ENCODE results near the gene RELN. TPM values are rescaled to one million over a fixed set of nuclear protein-coding genes. Genes with fewer than 3 reads are reported as not detected.

RELN gene
- total RNA-seq, 1 experiment from 2014 or later, result 0.02 TPM

GRCh38 chr7:103711413-103711812, 278.0 kb downstream of the RELN start:
- Histone ChIP-seq H3K27me3 (ENCODE audit: insufficient read depth, low read length) (no peaks in the 10 kb centered on the region), H4K91ac (ENCODE audit: insufficient read length, low read depth, low read length) (no peak overlapping the region), H3K9ac (ENCODE audit: extremely low read depth, insufficient read length, low read length) (no peak overlapping the region), H2BK120ac (ENCODE audit: low read depth, low read length, poor library complexity, severe bottlenecking) (no peak overlapping the region), H3K27ac (ENCODE audit: insufficient read length, low read depth, low read length) (no peak overlapping the region), H3K4ac (ENCODE audit: low read depth, low read length) (no peak overlapping the region), H3K79me1 (ENCODE audit: insufficient read depth, low read depth, low read length, poor library complexity, severe bottlenecking) (no peaks in the 10 kb centered on the region), H3K4me1 (ENCODE audit: insufficient read depth, low read length) (no peaks in the 10 kb centered on the region), H2AK5ac (ENCODE audit: insufficient read length, low read length) (no peak overlapping the region), H4K5ac (ENCODE audit: insufficient read length, low read depth, low read length) (no peak overlapping the region), H3K4me2 (ENCODE audit: insufficient read depth, insufficient read length, low read length) (no peak overlapping the region), H3K18ac (ENCODE audit: insufficient read length, low read depth, low read length) (no peak overlapping the region), H3K23me2 (ENCODE audit: insufficient read length, low read depth, low read length, poor library complexity, severe bottlenecking) (no peaks in the 10 kb centered on the region), H3T11ph (ENCODE audit: low read length) (no peak overlapping the region), H4K20me1 (ENCODE audit: control insufficient read depth, insufficient read depth, insufficient read length) (no peaks in the 10 kb centered on the region), H3K23ac (ENCODE audit: insufficient read length, low read depth, low read length) (no peak overlapping the region), H3K79me2 (ENCODE audit: insufficient read depth, low read length) (no peaks in the 10 kb centered on the region), H2BK15ac (ENCODE audit: low read depth, low read length) (no peak overlapping the region), H2AFZ (ENCODE audit: low read length) (no peak overlapping the region), H2BK20ac (ENCODE audit: low read depth, low read length, poor library complexity, severe bottlenecking) (no peak overlapping the region), H4K8ac (replicated peaks; ENCODE audit: insufficient read length, low read depth, low read length) (no peak overlapping the region), H3K9me3 (ENCODE audit: control insufficient read depth, low read depth, low read length) (no peaks in the 10 kb centered on the region), H3K14ac (ENCODE audit: insufficient read depth, low read length) (no peak overlapping the region), H2BK5ac (ENCODE audit: insufficient read length, low read length) (no peak overlapping the region), H3K56ac (ENCODE audit: insufficient read length, low read depth, low read length) (no peak overlapping the region), H2BK12ac (ENCODE audit: insufficient read length, low read depth, low read length) (no peak overlapping the region)
- H3K27me3 Mint-ChIP-seq (ENCODE audit: low read depth), result peaks cover 1% of the 10 kb centered on the region; the same call in 1 of the 2 replicates
- no peaks in the 10 kb centered on the region for H3K4me1 Mint-ChIP-seq
- H3K4me3 Mint-ChIP-seq, result no peak overlapping the region
- no peaks in the 10 kb centered on the region for H3K36me3 Mint-ChIP-seq (ENCODE audit: insufficient read depth in 1 of 3, low read depth in 3 of 3)
- H3K27ac Mint-ChIP-seq, result no peak overlapping the region
- DNase-seq, result no peak
- no CpG with 5 or more reads among the region's 4 CpGs for WGBS (ENCODE audit: extremely low coverage, insufficient read length, low lambda C conversion rate)
- no peak for TF ChIP-seq CTCF (conservative IDR thresholded peaks at IDR 0.05)
- no peaks in the 10 kb centered on the region for H3K9me3 Mint-ChIP-seq

Measured in H9 (cell line).